Mammary epithelial cell (primary cell): Measurements from ENCODE around the gene UGGT2.

Experiments
- EZH2 ChIP-seq: IDR thresholded peaks from 2 replicates; pipeline ENCODE4 v1.6.1; 2012; ENCODE audit warnings: low read length, inconsistent platforms, borderline replicate concordance
- TF ChIP-seq, protein P1 (sequence below), 2 donors: IDR thresholded peaks in 1 of 2; conservative IDR thresholded peaks in 1 of 2; 2 replicates each; pipeline ENCODE4 v1.5.1; 2011 to 2012; ENCODE audit warnings: inconsistent platforms in 2 of 2, low read length in 2 of 2, mild to moderate bottlenecking in 2 of 2, control low read depth in 1 of 2, low read depth in 1 of 2; ENCODE audit not compliant: insufficient read depth in 1 of 2; ENCODE audit errors: extremely low read depth in 1 of 2

DNA sequence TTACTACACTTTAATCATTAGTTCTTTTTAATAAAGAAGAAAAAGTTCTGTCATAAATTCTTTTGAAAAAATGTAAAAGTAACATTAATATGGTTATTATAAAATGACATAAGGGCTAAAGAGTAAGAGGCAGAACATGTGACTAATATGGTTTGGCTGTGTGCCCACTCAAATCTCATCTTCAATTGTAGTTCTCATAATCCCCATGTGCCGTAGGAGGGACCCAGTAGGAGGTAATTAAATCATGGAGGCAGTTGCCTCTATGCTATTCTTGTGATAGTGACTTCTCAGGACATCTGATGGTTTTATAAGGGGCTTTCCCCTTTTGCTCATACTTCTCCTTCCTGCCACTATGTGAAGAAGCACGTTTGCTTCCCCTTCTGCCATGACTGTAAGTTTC, 104.5 kb downstream of the UGGT2 start:
- TF ChIP-seq, protein P1, sequence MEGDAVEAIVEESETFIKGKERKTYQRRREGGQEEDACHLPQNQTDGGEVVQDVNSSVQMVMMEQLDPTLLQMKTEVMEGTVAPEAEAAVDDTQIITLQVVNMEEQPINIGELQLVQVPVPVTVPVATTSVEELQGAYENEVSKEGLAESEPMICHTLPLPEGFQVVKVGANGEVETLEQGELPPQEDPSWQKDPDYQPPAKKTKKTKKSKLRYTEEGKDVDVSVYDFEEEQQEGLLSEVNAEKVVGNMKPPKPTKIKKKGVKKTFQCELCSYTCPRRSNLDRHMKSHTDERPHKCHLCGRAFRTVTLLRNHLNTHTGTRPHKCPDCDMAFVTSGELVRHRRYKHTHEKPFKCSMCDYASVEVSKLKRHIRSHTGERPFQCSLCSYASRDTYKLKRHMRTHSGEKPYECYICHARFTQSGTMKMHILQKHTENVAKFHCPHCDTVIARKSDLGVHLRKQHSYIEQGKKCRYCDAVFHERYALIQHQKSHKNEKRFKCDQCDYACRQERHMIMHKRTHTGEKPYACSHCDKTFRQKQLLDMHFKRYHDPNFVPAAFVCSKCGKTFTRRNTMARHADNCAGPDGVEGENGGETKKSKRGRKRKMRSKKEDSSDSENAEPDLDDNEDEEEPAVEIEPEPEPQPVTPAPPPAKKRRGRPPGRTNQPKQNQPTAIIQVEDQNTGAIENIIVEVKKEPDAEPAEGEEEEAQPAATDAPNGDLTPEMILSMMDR (conservative IDR thresholded peaks at IDR 0.05 in 1 of 2, IDR thresholded peaks at IDR 0.05 in 1 of 2; ENCODE audit: extremely low read depth in 1 of 2, insufficient read depth in 1 of 2, low read depth in 1 of 2, low read length in 2 of 2) = no peak
- no peak for TF ChIP-seq EZH2
